Upper lobe of right lung (tissue), 1 donor: ENCODE results near the gene ACOT7. TPM values are rescaled to one million over a fixed set of nuclear protein-coding genes. Genes with fewer than 3 reads are reported as not detected.
A peak's percentile ranks its signal among the peaks of the same experiment; 100 is the strongest.

ENCODE experiments used
- ATAC-seq: fragments of 200-7000 bp; cut with Tn5 transposase; one replicate; pipeline ENCODE4 v1.9.1; 2020; ENCODE audit warnings: mild to moderate bottlenecking, moderate library complexity
- DNase-seq: peaks from one replicate; pipeline ENCODE4 v3.0.0-alpha.2; 2020
- H3K27ac ChIP-seq: fragments of 200-600 bp; one replicate; pipeline ENCODE4 v1.8.0; 2022
- H3K27me3 ChIP-seq: fragments of 200-600 bp; one replicate; pipeline ENCODE4 v1.8.0; 2022; ENCODE audit warnings: mild to moderate bottlenecking
- H3K36me3 ChIP-seq: fragments of 200-600 bp; one replicate; pipeline ENCODE4 v1.8.0; 2022
- H3K4me1 ChIP-seq: fragments of 200-600 bp; one replicate; pipeline ENCODE4 v1.8.0; 2022
- H3K4me3 ChIP-seq: fragments of 200-600 bp; one replicate; pipeline ENCODE4 v1.8.0; 2022; ENCODE audit warnings: mild to moderate bottlenecking
- H3K9me3 ChIP-seq: fragments of 200-600 bp; one replicate; pipeline ENCODE4 v1.8.0; 2022
- CTCF ChIP-seq: fragments of 200-600 bp; IDR thresholded peaks from one replicate; pipeline ENCODE4 v1.8.0; 2022; ENCODE audit warnings: antibody characterized with exemption
- intact Hi-C: fragments of 100-400 bp; cut with DNase I; formaldehyde crosslinking; loops from one replicate; pipeline ENCODE4 v1.11.0; 2022
- total RNA-seq: library from RNA; stranded (reverse); fragmentation: NEBNext Ultra II Directional; extraction: Animal tissue kit (Norgen Biotek cat#: 25700); gene quantifications from one replicate; pipeline ENCODE4 v1.2.1, GENCODE V29; 2021
- donor health status: DM: no; HTN: yes; CAD: no; lungs with severe emphysema.

The ACOT7 gene
- total RNA-seq, 1 donor from 2014 or later = 22.8 TPM

DNA sequence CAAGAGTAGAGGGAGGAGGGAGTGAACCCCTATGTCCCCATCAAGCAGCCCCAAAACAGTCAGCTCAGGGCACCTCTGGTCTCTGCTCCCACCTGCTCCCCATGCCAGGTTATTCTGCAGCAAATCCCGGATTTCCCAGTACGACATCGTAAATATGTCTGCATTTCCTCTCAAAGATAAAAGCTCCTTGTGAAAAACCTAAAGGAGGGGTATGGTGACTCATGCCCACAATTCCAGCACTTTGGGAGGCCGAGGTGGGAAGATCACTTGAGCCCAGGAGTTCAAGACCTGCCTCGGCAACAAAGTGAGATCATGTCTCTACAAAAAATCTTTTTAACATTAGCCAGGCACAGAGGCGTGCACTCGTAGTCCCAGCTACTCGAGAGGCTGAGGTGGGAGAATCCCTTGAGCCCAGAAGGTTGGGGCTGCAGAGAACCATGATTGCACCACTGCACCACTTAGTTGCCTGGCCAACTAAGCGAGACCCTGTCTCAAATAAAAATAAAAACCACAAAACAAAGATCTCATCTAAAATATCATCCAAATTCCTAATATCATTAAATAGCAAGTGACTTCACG is 7.1 kb downstream of the ACOT7 start:
- no peak for TF ChIP-seq CTCF
- no peak overlapping the region for H3K27ac ChIP-seq
- H3K36me3 ChIP-seq = no peaks in the 10 kb centered on the region
- H3K4me1 ChIP-seq = peaks cover 4% of the 10 kb centered on the region
- no peaks in the 10 kb centered on the region for H3K9me3 ChIP-seq
- H3K4me3 ChIP-seq = no peak overlapping the region
- H3K27me3 ChIP-seq = no peaks in the 10 kb centered on the region
- DNase-seq (no peak), ATAC-seq (no peak)
- intact Hi-C loops = no loop called here

DNA sequence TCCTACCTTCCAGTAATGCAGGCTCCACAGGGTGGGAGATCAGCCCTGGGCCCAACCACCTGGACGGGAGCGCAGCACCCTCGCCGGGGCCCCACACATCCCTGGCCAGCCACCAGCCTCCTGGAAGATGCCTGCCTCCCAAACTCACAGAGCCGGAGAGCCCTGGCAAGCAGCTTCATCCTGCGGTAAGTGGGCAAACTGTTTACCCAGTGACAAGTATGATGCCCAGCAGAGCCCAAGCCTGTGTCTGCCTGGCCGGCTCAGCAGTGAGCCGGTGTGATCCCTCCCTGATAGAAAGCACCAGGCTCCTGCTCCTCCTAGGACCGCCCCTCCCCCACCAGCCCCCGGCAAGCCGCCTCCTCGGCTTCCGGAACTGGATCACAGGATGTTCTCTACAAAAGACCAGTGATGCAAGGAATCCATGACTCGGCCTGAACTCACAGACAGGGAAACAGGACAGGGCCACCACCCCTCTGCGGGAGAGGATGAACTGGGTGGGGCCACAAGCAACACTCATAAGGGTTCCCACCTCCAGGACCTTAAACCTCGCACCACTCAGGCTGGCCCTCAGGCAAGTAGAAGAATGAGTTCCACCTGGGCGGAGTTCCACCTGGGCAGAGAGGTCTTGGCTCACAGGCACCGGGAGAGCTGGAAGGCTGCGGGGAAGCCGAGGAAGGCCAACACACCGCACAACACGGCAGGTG is 7.9 kb downstream of the ACOT7 start:
- intact Hi-C loops = no loop called here
- H3K27ac ChIP-seq = no peak overlapping the region
- peaks cover 4% of the 10 kb centered on the region for H3K4me1 ChIP-seq
- TF ChIP-seq CTCF = no peak
- peak; percentile 77 for DNase-seq
- no peak overlapping the region for H3K4me3 ChIP-seq
- no peaks in the 10 kb centered on the region for H3K9me3 ChIP-seq
- ATAC-seq = peak; percentile 77
- H3K36me3 ChIP-seq = no peaks in the 10 kb centered on the region
- no peaks in the 10 kb centered on the region for H3K27me3 ChIP-seq

DNA sequence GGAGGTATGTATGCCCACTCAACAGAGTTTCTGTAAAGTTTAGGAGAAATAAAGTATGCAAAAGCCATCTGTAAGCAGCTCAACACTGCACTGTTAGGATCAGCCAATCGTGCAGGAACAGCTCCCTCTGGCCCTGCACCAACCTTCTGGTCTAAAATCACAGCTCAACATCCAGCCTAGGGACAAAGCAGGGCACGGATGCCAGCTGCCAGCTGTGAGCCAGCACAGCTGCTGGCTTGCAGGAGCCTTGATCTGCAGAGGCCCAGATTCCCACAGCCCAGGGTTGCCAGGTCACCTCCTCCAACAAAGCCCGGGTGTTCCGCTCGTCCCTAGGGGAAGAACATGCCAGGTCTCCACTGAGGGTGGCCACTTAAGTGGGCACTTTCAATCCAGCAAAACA is 8.6 kb downstream of the ACOT7 start:
- no peak overlapping the region for H3K4me3 ChIP-seq
- H3K36me3 ChIP-seq = no peaks in the 10 kb centered on the region
- H3K9me3 ChIP-seq = no peaks in the 10 kb centered on the region
- peaks cover 4% of the 10 kb centered on the region for H3K4me1 ChIP-seq
- H3K27ac ChIP-seq = no peak overlapping the region
- DNase-seq (no peak), ATAC-seq (peak; percentile 19)
- intact Hi-C loops = no loop called here
- no peaks in the 10 kb centered on the region for H3K27me3 ChIP-seq
- TF ChIP-seq CTCF = no peak

GRCh38 chr1:6384135-6384534 is 9.4 kb downstream of the ACOT7 start:
- no peaks in the 10 kb centered on the region for H3K9me3 ChIP-seq
- H3K27me3 ChIP-seq = no peaks in the 10 kb centered on the region
- peaks cover 4% of the 10 kb centered on the region for H3K4me1 ChIP-seq
- no peaks in the 10 kb centered on the region for H3K36me3 ChIP-seq
- TF ChIP-seq CTCF = no peak
- H3K27ac ChIP-seq = no peak overlapping the region
- no peak for DNase-seq
- no peak overlapping the region for H3K4me3 ChIP-seq
- intact Hi-C loops = no loop called here
- no peak for ATAC-seq

DNA sequence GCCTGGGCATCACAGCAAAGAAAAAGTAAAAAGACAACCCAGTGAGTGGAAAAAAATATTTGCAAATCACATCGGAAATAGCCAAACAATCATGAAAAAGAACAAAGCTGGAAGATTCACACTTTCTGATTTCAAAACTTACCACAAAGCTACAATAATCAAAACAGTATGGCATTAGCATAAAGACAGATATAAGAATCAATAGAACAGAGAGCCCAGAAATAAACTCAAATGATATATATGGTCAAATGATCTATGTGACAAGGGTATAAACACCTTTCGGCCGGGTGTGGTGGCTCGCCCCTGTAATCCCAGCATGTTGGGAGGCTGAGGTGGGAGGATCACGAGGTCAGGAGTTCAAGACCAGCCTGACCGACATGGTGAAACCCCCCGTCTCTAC is 13.5 kb downstream of the ACOT7 start:
- Histone ChIP-seq H3K27ac (no peak overlapping the region), H3K4me3 (no peak overlapping the region), H3K9me3 (no peaks in the 10 kb centered on the region), H3K36me3 (no peaks in the 10 kb centered on the region), H3K4me1 (no peaks in the 10 kb centered on the region), H3K27me3 (no peaks in the 10 kb centered on the region)
- ATAC-seq = no peak
- intact Hi-C loops = no loop called here
- no peak for DNase-seq
- no peak for TF ChIP-seq CTCF
